Measurements from ENCODE around the gene MALT1. TPM values are rescaled to one million over a fixed set of nuclear protein-coding genes. Genes with fewer than 3 reads are reported as not detected.

MALT1 gene
- total RNA-seq, 1 experiment from 2014 or later = 27.8 TPM

DNA sequence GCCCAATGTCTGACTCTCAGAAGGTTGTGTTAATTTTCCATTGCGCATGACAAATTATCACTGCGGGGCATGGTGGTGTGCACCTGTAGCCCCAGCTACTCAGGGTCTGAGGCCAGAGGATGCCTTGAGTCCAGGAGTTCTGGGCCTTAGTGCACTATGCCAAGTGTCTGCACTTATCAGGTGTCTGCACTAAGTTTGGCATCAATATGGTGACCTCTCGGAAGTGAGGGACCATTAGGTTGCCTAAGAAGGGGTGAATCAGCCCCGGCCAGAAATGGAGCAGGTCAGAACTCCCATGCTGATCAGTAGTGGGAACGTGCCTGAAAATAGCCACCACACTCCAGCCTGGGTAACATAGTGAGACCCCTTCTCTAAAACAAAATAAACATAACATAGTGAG is 131.7 kb downstream of the MALT1 start:
- no peak for DNase-seq (ENCODE audit: low read depth)

DNA sequence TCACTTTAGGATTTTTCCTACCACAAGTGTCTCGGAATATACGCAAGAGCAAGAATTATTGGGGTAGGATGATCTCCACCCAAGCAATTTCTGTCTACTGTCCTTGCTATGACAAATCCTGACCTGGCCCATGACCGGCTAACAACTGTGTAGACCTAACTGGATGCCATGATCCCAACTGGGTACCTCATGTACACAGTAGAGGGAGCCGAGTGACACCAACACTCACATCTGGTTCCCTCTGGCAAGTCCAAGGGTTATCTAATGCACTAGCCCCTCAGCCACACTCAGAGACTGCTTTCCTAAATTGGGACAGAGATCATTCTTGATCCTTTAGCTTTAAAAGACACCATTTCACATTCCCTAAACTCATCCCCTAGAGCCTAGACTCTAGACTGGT is 132.7 kb downstream of the MALT1 start:
- no peak for DNase-seq (ENCODE audit: low read depth)

Other genes starting within 250 kb of the MALT1 start
- gene ALPK2, start 42.4 kb upstream of the MALT1 start, total RNA-seq (2014; rRNA removed; shearing (Covaris generic)) = 7.7 and 8.9 TPM in 2 replicates
- gene ZNF532, start 193.4 kb downstream of the MALT1 start, total RNA-seq (2014; rRNA removed; shearing (Covaris generic)) = 25.4 and 30.8 TPM in 2 replicates

All from HT1080 (cell line).